OCI-LY7 (cell line): ENCODE measurements around the gene EXTL2.

Experiments used
- CTCF ChIP-seq: fragments of 200-600 bp; sonication (generic); conservative IDR thresholded peaks from 2 replicates; pipeline ENCODE4 v1.5.1; 2014; ENCODE audit warnings: mild to moderate bottlenecking, antibody characterized with exemption, low read length, moderate library complexity, mixed read lengths
- EZH2phosphoT487 ChIP-seq: fragments of 200-600 bp; sonication (generic); IDR thresholded peaks from 2 replicates; pipeline ENCODE4 v1.6.1; 2018; ENCODE audit warnings: low read depth, borderline replicate concordance, mild to moderate bottlenecking, mixed run types, antibody characterized with exemption, low read length, moderate library complexity, mixed read lengths

DNA sequence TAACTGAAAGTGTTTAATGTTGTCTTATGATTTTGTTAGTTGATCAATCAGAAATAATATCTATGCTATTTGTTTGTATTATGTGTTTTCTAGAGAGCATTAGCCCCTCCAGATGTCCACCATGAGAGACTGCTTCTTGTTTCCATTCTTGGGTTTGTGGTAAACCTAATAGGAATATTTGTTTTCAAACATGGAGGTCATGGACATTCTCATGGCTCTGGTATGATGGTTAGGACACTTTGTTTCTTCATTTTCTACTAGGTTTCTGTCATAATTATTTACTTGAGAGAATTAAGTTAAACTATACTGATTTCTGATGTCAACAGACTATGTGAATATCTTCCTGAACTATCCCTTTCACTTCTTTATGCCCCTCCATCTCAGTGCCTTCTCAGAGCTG lies 17.4 kb upstream of the EXTL2 start:
- TF ChIP-seq CTCF, result no peak
- no peak for TF ChIP-seq EZH2phosphoT487
